Endodermal cell (in vitro differentiated cells): ENCODE results near the gene CPE. TPM values are rescaled to one million over a fixed set of nuclear protein-coding genes. Genes with fewer than 3 reads are reported as not detected.

ENCODE experiments used
- DNase-seq: peaks from one replicate; pipeline ENCODE4 v3.0.0-alpha.2; 2017
- H3K27ac ChIP-seq: 2 replicates; pipeline ENCODE4 v1.5.1; 2013; ENCODE audit warnings: mild to moderate bottlenecking, low read depth, low read length, moderate library complexity
- H3K27me3 ChIP-seq: 2 replicates; pipeline ENCODE4 v1.6.1; 2013; ENCODE audit warnings: mild to moderate bottlenecking, low read length, moderate library complexity; ENCODE audit not compliant: insufficient read depth, control insufficient read depth, poor library complexity, severe bottlenecking
- H3K36me3 ChIP-seq: 2 replicates; pipeline ENCODE4 v1.7.0; 2013; ENCODE audit warnings: mild to moderate bottlenecking, low read length, moderate library complexity; ENCODE audit not compliant: control insufficient read depth, insufficient read depth
- H3K4me1 ChIP-seq: one replicate; pipeline ENCODE4 v1.7.0; 2013; ENCODE audit warnings: low read length; ENCODE audit not compliant: control insufficient read depth, insufficient read depth
- H3K4me3 ChIP-seq: 2 replicates; pipeline ENCODE4 v1.5.1; 2013; ENCODE audit warnings: mild to moderate bottlenecking, low read length, moderate library complexity
- H3K9ac ChIP-seq: 2 replicates; pipeline ENCODE4 v1.6.1; 2013; ENCODE audit warnings: mild to moderate bottlenecking, low read length, moderate library complexity; ENCODE audit not compliant: poor library complexity, severe bottlenecking; ENCODE audit errors: extremely low read depth
- H3K9me3 ChIP-seq: 2 replicates; pipeline ENCODE4 v1.6.1; 2013; ENCODE audit warnings: mild to moderate bottlenecking, low read length, moderate library complexity; ENCODE audit not compliant: control insufficient read depth
- H3K27ac Mint-ChIP-seq: 2 replicates; pipeline ENCODE4 v1.8.0; 2020; ENCODE audit warnings: mixed read lengths
- H3K27me3 Mint-ChIP-seq: 2 replicates; pipeline ENCODE4 v1.8.0; 2021; ENCODE audit warnings: mild to moderate bottlenecking, mixed read lengths; ENCODE audit not compliant: insufficient read depth
- H3K36me3 Mint-ChIP-seq: 2 replicates; pipeline ENCODE4 v1.8.0; 2020; ENCODE audit warnings: low read depth, mixed read lengths
- H3K4me1 Mint-ChIP-seq: 2 replicates; pipeline ENCODE4 v1.8.0; 2020; ENCODE audit warnings: mixed read lengths
- H3K4me3 Mint-ChIP-seq: 2 replicates; pipeline ENCODE4 v1.8.0; 2020; ENCODE audit warnings: mild to moderate bottlenecking, moderate library complexity, mixed read lengths
- H3K9me3 Mint-ChIP-seq: 2 replicates; pipeline ENCODE4 v1.8.0; 2020; ENCODE audit warnings: mild to moderate bottlenecking, mixed read lengths
- WGBS, 2 experiments: methylation state at CpG; one replicate each; pipeline versions ENCODE4 v1.1.5 to v1.1.7; 2013; ENCODE audit warnings: missing lambda C conversion rate in 2 of 2, mixed read lengths in 1 of 2; ENCODE audit not compliant: insufficient coverage in 1 of 2, insufficient read length in 1 of 2; 5-methylcytosine and 5-hydroxymethylcytosine counted together
- total RNA-seq, 2 donors: library from RNA; stranded (reverse); fragmentation: NEBNext Ultra II Directional in 1 of 2; extraction: Animal tissue kit (Norgen Biotek cat#: 25700) in 1 of 2; gene quantifications; 2 replicates in 1 of 2; 3 replicates in 1 of 2; pipeline ENCODE4 v1.2.1, GENCODE V29; 2021
- TF ChIP-seq, protein P1 (sequence below): fragments of 200-600 bp; sonication (generic); conservative IDR thresholded peaks from 2 replicates; pipeline ENCODE4 v1.5.0; 2021; ENCODE audit warnings: antibody characterized with exemption, mild to moderate bottlenecking

The CPE gene
- total RNA-seq, 2 donors from 2014 or later, result 237 to 298 TPM

GRCh38 chr4:165384598-165384997 lies 5.8 kb downstream of the CPE start:
- no peaks in the 10 kb centered on the region for H3K9me3 Mint-ChIP-seq
- Histone ChIP-seq H3K27ac (peak overlapping the region; percentile 67), H3K36me3 (peaks cover 33% of the 10 kb centered on the region), H3K9ac (peak overlapping the region; percentile 72), H3K9me3 (no peaks in the 10 kb centered on the region), H3K4me3 (peak overlapping the region; percentile 70), H3K4me1 (peaks cover 27% of the 10 kb centered on the region), H3K27me3 (no peaks in the 10 kb centered on the region)
- H3K27me3 Mint-ChIP-seq, result peaks cover 3% of the 10 kb centered on the region
- H3K27ac Mint-ChIP-seq, result peak overlapping the region; percentile 95
- H3K36me3 Mint-ChIP-seq, result peaks cover 13% of the 10 kb centered on the region
- TF ChIP-seq, protein P1, sequence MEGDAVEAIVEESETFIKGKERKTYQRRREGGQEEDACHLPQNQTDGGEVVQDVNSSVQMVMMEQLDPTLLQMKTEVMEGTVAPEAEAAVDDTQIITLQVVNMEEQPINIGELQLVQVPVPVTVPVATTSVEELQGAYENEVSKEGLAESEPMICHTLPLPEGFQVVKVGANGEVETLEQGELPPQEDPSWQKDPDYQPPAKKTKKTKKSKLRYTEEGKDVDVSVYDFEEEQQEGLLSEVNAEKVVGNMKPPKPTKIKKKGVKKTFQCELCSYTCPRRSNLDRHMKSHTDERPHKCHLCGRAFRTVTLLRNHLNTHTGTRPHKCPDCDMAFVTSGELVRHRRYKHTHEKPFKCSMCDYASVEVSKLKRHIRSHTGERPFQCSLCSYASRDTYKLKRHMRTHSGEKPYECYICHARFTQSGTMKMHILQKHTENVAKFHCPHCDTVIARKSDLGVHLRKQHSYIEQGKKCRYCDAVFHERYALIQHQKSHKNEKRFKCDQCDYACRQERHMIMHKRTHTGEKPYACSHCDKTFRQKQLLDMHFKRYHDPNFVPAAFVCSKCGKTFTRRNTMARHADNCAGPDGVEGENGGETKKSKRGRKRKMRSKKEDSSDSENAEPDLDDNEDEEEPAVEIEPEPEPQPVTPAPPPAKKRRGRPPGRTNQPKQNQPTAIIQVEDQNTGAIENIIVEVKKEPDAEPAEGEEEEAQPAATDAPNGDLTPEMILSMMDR, result peak; percentile 75
- peaks cover 60% of the 10 kb centered on the region for H3K4me1 Mint-ChIP-seq
- no peak for DNase-seq
- 50% methylated on average over 1 of the region's 1 CpG; no CpG with 5 or more reads in 1 of the 2 experiments for WGBS, 2 experiments
- peak overlapping the region; percentile 31 for H3K4me3 Mint-ChIP-seq

GRCh38 chr4:165385126-165385525 lies 6.3 kb downstream of the CPE start:
- no peak for DNase-seq
- H3K9me3 ChIP-seq, result no peaks in the 10 kb centered on the region
- H3K4me3 ChIP-seq, result peak overlapping the region; percentile 70
- Mint-ChIP-seq H3K4me1 (peaks cover 56% of the 10 kb centered on the region), H3K27me3 (no peaks in the 10 kb centered on the region), H3K27ac (peak overlapping the region; percentile 69), H3K36me3 (peaks cover 13% of the 10 kb centered on the region), H3K4me3 (no peak overlapping the region), H3K9me3 (no peaks in the 10 kb centered on the region)
- no peak overlapping the region for H3K27ac ChIP-seq
- H3K4me1 ChIP-seq, result peaks cover 27% of the 10 kb centered on the region
- 96 to 100% methylated on average over 3 to 4 of the region's 4 CpGs for WGBS, 2 experiments
- TF ChIP-seq, protein P1, result no peak
- H3K36me3 ChIP-seq, result peaks cover 36% of the 10 kb centered on the region
- peak overlapping the region; percentile 72 for H3K9ac ChIP-seq
- no peaks in the 10 kb centered on the region for H3K27me3 ChIP-seq

- Histone ChIP-seq H3K4me1 (peaks cover 27% of the 10 kb centered on the region), H3K4me3 (no peak overlapping the region), H3K27me3 (no peaks in the 10 kb centered on the region), H3K27ac (no peak overlapping the region), H3K9ac (no peak overlapping the region), H3K36me3 (peaks cover 38% of the 10 kb centered on the region), H3K9me3 (no peaks in the 10 kb centered on the region)
- no peak for DNase-seq
- Mint-ChIP-seq H3K36me3 (peaks cover 13% of the 10 kb centered on the region), H3K27me3 (no peaks in the 10 kb centered on the region), H3K27ac (no peak overlapping the region), H3K4me1 (peaks cover 46% of the 10 kb centered on the region), H3K4me3 (no peak overlapping the region), H3K9me3 (no peaks in the 10 kb centered on the region)
- TF ChIP-seq, protein P1, result no peak
- WGBS, 2 experiments, result 100% methylated on average over 1 of the region's 1 CpG
Observed at GRCh38 chr4:165386328-165386727, 7.5 kb downstream of the CPE start.
